DMS153 treated with DMSO at 0.1 percent for 48 hours (cell line): ENCODE data around the gene FDXR.
"Not testable (repeated sequence)": the region's sequence is repeated elsewhere in the genome, so short reads cannot be mapped to it uniquely, and the experiment has no call there.

ENCODE experiments used
- DNase-seq: peaks from one replicate; lab custom pipeline; 2025; ENCODE audit not compliant: unreplicated experiment; lab: John Stamatoyannopoulos, UW

The FDXR gene, protein sequence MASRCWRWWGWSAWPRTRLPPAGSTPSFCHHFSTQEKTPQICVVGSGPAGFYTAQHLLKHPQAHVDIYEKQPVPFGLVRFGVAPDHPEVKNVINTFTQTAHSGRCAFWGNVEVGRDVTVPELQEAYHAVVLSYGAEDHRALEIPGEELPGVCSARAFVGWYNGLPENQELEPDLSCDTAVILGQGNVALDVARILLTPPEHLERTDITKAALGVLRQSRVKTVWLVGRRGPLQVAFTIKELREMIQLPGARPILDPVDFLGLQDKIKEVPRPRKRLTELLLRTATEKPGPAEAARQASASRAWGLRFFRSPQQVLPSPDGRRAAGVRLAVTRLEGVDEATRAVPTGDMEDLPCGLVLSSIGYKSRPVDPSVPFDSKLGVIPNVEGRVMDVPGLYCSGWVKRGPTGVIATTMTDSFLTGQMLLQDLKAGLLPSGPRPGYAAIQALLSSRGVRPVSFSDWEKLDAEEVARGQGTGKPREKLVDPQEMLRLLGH

DNA sequence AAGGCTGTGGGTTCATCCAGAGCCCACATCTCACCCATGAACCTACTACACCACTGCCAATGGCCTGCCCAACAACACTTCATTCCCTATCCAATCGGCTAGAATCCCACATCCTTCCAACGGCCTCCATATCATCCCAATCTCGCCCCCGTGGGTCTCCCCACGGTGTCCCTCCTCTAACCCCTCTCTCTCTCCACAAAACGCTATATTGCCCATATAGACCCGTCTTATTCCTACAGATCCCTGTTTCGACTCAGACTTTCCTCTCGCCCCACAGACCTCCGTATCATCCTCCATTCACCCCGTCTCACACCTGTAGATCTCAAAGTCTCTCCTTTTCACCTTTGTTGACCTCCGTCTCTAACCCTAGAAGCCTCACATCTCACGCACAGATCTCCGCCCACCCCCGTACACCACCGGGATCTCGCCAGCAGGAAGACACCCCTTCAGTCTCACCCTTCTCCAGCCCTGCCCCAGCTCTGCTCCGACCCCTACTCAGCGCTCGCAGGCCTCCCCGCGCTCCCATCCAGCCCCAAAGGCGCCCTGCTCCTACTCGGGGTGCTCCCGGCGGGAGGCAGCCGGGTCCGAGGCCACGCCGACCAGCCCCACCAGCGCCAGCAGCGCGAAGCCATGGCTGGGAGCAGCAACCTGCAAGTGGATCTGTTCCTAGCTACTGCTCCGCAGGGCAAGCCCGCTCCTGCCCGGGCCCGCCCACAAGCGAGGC is at the start of gene FDXR:
Gene FDXR (minus strand): TSS at position 682 of the 724 bp plus-strand sequence. CDS start 50 bp downstream, at position 632.
- no peak for DNase-seq

- no peak for DNase-seq
Observed at GRCh38 chr17:74922172-74922571, 49.4 kb upstream of the FDXR start.

DNA sequence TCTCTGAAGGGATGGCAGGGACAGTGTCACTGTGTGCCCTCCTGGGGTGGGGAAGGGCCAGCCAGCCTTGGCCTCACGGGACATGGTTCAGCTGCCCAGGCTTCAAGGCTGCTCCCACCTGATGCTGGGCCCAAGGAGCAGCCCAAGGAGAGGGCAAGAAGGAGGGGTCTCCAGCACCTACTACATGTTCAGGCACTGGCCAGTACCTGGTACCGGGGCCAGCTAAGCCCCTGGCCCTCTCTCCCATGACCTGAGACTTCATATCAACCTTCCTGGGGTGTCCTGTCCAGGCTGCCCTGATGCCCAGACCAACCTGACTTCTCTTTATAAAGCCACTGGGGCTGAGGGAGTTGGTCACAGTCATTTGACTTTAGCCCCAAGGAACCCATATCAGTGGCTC is 49.0 kb upstream of the FDXR start:
- DNase-seq: no peak

- no peak for DNase-seq
Observed at GRCh38 chr17:74921026-74921681, 48.4 kb upstream of the FDXR start.

- DNase-seq: no peak
Observed at GRCh38 chr17:74920642-74921025, 47.8 kb upstream of the FDXR start.

DNA sequence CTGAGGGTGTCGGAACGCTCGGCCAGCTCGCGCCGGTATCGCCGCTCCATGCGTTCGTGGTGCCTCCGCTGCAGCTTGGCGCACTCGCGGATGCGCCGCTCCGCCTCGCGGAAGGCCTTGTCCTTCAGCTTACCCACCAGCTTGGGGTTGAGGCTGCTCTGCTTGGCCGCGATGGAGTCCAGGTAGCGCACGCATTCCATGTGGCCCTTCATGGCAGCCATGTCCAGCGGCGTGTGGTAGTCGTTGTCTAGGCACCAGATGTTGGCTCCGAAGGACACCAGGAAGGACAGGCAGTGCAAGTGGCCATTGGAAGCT is 47.5 kb upstream of the FDXR start:
- no peak for DNase-seq

DNA sequence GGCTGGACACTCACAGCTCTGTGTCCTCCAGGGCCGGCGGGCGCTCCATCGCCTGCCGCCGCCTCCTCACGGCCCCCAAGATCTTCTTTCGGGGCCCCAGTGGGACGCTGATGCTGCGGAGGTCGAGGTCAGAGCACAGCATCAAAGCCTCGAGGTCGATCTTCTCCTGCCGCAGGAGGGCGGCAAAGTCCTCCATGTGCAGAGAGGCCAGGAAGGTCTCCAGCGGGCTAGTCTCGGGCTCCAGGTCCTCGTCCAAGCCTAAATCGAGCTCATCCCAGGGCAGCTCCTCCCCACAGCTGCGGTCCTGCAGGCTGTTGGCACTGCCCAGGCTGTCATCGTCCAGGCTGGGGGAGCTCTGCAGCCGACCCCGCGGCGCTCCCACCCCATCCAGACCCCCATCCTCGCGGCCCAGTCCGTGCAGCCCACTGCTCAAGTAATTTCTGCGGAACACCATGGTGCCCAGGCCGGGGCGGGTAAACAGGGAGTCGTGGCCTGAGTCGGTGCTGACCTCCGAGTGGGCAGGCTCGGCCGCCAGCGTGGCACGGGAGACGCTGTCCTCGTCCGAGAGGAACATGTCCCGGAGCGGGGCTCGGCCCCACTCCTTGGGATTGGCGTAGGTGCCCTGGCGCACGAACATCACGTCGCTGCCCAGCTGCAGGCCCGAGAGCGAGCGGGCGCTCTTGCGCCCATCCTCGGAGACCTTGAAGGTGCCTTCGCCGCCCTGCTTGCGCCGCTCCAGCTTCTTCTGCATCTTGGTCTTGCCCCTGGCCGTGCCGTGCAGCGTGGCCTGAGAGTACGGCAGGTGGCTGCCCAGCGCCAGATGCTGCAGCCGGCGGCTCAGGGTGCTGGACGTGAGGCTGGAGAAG is 46.9 kb upstream of the FDXR start:
- DNase-seq: no peak

DNA sequence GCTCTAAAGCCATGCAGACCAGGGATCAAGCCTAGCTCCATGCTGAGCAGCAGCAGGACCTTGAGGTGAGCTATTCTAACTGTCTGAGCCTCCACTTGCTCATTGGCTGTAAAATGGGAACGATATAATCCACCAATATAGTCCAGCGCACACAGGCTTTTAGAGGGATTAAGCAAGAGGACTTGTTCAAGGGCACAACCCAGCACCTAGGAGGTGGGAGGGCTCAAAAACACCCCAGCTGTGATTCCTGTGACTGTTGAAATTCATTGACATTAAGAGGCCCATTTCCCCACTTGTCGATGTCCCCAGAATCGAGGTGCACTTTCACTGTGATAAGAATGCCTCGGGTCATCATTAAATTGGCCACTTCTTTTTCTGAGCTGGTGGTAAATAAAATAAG is 46.1 kb upstream of the FDXR start:
- DNase-seq: no peak

DNA sequence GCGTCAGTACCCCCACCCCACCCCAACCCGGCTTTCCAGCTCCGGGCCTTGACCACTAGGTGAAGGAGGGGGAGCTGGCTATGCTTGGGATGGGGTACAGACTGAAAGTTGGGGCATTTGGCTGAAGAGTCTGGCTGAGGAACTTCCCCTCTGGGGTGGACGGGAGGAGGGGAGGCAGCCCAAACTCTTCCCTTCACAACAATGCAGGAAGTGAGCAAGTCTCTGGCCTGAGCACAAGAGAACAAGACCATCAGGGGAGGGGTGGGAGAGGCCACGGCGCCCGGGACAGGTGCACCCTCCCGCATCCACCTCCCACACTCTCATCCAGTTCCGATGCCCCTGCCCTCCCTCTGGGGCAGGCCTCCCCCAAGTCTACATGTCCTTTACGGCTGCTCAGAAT is 44.6 kb upstream of the FDXR start:
- no peak for DNase-seq

DNA sequence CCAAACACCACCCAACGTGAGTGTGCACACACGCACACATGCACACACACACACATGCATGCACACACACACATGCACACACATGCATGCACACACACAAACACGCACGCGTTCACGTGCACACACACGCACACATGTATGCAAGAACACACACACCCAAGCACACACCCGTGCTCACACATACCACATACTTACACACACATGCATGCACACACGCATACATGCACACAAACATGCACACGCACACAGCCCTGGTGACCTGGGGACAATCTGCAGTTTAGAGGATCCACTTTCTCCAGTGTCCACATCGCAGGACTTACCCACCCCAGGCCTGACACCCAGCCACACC is 44.0 kb upstream of the FDXR start:
- DNase-seq: no peak

DNA sequence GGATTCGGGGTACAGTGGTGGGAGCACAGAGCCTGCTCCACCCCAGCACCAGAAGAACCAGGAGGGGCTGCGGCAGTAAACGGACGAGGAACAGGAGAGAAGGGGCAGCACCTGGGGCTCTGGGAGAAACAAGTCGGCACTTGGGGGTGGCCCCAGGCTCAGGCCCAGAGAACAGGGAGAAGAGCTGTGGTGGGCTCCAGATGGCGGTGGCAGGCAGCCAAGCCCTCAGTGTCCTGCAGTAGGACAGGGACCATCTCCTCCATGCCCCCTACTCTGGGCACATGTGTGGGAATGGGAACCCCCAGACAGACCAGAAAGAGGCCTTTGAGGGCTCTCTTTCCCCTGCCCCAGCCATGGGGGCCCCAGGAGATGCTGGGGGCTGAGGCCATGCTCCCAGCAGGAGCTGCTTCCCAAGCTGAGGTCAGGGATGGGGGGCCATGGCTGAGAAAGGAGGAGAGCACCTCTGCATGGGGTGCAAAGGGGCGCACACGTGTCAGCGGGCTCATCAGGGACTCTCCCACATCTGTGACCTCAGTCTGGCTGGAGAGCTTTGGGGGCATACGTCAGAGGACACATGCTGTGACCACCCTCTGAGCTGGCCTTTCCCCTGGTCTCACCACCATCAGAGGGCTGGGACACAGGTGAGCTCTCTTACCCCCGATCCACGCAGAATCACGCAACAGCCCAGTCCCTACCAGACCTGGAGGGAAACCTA is 43.5 kb upstream of the FDXR start:
- no peak for DNase-seq

GRCh38 chr17:74911423-74911822 is 38.6 kb upstream of the FDXR start:
- DNase-seq: not testable (repeated sequence)

DNA sequence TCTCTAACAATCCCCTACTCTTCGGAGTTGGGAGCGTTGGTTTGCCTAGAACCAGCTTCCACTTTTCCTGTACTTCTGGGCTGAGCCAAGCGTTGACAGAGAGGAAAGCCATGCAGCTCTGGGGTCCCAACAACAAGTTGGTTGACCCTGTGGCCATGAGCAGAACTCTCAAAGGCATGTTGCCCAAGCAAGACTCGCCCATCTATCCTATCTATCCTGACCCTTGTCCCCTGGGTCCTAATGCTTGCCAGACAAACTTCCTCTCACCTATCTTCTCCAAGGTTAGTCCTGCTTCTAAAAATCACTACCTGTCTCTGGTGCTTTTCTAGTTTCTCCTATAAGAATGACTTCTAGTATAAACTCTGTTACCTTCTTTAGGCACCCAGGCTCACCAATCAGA is 36.3 kb upstream of the FDXR start:
- not testable (repeated sequence) for DNase-seq

DNA sequence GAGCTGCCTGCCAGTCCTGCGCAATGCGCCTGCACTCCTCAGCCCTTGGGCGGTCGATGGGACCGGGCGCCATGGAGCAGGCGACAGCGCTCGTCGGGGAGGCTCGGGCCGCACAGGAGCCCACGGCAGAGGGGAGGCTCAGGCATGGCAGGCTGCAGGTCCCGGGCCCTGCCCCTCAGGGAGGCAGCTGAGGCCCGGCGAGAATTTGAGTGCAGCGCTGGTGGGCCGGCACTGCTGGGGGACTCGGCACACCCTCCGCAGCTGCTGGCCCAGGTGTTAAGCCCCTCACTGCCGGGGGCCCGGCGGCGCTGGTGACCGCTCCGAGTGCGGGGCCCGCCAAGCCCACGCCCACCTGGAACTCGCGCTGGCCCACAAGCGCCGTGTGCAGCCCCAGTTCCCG is 34.2 kb upstream of the FDXR start:
- no peak for DNase-seq

DNA sequence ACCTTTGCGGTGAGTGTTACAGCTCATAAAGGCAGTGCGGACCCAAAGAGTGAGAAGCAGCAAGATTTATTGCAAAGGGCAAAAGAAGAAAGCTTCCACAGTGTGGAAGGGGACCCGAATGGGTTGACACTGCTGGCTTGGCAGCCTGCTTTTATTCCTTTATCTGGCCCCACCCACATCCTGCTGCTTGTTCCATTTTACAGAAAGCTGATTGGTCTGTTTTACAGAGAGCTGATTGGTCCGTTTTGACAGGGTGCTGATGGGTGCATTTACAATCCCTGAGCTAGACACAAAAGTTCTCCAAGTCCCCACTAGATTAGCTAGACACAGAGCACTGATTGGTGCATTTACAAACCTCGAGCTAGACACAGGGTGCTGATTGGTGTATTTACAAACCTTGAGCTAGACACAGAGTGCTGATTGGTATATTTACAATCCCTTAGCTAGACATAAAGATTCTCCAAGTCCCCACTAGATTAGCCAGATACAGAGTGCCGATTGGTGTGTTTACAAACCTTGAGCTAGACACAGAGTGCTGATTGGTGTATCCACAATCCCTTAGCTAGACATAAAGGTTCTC is 33.5 kb upstream of the FDXR start:
- not testable (repeated sequence) for DNase-seq

DNA sequence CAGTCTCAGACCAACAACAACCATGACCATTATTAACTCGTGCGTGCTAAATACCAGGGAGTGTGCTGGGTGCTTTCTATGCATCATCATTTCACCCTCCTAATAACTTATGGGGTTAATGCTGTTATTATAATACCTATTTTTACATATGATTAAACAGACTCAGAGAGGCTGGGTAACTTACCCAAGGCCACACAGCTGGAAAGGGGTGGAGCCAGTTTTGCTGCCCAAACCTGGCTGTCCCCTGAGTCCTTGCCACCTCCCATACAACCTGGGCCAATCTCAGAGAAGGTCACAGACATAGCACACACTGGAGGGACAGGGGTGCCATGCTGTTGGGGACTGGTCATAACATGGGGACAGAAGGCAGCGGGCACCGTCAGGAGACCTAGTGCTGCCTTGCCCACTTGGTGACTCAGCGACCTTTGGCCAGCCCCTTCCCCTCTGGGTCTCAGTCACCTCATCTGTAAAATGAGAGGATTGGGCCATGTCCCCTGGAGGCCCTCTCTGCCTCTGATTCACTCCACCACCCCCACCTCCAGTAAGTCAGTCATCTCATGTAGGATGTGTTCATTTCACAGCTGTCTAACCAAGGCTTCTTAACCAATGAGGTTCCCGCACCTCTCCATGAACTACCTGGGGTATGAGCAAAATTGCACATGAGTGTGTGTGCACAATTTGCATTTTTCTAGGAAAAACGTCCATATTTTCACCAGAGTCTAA is 32.1 kb upstream of the FDXR start:
- no peak for DNase-seq

DNA sequence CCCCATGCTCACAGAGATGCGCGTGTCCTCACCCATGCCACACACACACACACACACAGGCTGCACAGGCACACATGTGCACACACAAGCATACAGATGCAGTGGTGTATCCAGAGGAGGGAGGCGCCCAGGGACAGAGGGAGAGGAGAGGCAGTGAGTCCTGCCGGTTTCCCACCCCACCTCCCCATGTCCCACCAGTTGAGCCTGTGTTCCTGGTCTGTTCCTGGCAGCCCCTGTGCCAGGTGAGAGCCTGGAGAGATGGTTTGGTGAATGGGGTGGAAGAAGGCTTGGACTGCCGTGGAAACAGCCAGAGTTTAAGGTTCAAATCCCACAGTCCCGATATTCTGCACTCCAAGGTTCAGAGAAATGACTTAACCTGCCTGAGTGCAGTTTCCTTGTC is 30.9 kb upstream of the FDXR start:
- no peak for DNase-seq

- no peak for DNase-seq
Observed at GRCh38 chr17:74903034-74903433, 30.2 kb upstream of the FDXR start.

DNA sequence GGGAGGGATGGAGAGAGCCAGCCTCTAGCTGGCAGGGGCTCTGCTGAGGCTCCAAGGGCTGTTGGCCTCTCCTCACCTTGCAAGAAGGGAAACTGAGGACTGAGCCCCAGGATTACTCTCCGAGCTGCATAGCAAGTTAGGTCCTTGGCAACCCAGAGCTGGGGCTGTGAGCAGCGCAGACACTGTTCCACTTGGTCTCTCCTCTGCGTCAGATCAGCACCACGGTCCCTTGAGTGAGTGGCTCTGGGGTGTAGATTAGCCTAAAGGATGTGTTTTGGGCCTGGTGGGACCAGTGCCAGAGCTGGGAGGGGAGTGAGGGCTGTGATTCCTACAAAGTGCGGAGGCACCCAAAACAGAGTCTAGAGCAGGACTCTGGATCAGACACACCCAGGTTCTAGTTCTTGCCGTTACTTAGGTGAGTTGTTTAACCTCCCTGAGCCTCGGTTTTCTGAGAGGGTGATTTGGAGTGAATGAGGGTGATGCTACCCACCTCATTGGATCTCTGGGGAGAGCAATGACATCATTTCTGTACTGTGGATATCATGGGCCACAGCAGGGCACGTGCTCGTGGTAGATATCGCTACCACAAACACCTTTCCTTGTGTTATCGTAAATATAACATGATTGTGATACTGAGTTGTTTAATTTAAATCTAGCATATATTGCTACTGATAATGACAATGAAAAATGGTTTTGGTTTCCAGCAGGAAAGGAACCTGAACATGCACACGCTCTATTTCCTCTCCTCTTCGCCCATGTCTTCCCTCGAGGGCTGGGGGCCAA is 28.8 kb upstream of the FDXR start:
- DNase-seq: no peak
